GM19025 (cell line): Measurements from ENCODE around the gene CLEC3B.
"Not testable (repeated sequence)": the region's sequence is repeated elsewhere in the genome, so short reads cannot be mapped to it uniquely, and the experiment has no call there.

ENCODE experiments used
- ATAC-seq: cut with Tn5 transposase; IDR thresholded peaks from one replicate; pipeline ENCODE4 v1.9.1; 2021; ENCODE audit warnings: mild to moderate bottlenecking, low read depth, moderate library complexity; ENCODE audit not compliant: unreplicated experiment

The CLEC3B gene

DNA sequence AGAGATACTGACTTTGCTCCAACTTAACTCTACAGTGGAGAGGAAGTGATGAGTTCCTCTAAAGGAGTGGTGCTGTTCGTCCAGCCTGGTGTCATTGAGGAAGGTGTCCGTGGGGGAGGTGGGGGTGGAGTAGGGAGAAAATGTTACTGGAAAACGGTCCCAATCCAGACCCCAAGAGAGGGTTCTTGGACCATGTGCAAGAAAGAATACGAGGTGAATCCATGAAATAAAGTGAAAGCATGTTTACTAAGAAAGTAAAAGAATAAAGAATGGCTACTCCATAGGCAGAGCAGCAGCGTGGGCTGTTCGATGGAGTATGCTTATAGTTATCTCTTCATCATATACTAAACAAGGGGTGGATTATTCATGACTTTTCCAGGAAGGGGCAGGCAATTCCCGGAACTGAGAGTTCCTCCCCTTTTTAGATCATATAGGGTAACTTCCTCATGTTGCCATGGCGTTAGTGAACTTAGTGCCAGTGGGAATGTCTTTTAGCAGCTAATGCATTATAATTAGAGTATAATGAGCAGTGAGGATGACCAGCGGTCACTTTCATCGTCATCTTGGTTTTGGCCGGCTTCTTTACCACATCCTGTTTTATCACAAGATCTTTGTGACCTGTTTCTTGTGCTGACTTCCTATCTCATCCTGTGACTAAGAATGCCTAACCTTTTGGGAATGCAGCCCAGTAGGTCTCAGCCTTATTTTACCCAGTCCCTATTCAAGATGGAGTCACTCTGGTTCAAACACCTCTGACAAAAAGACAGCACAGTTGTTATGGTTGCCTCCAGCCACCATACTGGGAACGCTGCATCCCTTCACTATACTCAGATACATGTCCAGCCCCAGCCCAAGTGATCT is 38.6 kb downstream of the CLEC3B start:
- no peak for ATAC-seq

DNA sequence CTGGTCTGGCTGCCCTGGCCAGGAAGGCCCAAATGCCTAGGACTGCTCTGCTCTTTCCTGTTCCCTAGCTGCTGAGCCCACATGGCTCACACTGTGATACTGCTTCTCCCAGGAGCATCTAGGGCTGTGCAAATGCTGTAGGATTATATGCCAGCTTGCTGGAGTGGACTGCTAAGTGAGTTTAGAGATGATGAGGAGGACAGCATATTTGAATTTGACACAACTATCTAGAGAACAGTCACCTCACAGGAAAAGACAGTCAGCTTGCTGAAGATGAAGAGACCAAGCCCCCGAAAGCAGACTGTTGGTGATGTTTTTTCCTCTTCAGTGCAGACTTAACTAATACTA is 39.2 kb downstream of the CLEC3B start:
- ATAC-seq: no peak

DNA sequence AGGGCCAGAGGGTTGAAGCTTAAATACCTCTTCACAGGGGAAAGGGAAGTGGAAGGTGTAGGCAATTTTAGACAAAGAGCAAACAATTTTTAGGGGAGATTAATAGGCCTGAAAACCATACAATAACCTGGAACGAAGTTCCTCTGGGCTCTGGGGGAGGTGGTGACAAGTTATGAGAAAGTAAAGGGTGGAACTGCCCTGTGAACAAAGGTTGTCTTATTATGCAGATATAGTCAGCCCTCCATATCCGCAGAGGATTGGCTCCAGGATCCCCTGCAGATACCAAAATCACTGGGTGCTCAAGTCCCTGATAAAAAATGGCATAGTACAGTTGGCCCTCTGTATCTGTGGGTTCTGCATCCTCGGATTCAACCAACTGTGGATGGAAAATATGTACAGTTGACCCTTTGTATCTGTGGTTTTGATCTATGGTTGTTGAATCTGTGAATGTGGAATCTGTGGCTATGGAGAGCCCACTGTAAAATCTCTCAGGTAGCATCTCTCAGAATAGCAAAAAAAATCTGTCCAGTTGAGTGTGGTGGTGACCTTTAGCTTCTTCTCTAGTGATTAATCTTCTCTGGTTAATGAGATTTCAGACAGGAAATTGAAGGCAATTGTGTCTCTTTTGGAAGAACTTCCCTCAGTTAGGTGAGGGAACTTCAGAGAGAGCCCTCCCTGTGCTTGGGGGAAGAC is 40.2 kb downstream of the CLEC3B start:
- ATAC-seq: no peak

DNA sequence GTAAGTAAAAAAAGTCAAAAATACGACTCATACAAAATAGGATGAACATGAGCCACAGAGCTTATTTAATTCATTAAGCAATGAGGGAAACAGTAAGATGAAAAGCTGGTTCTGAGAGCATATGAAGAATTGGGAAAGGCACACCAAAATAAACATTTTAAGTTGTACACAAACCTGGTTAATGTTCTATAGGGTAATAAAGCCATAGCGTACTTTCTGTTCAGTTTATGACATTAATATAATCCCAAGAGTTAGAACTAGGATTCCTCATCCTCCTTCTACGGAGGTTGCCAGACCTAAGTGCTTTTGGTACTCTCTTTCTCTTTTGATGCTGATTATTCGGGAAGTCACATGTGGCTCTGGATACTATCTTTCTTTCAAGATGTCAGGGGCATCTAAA is 41.4 kb downstream of the CLEC3B start:
- no peak for ATAC-seq

DNA sequence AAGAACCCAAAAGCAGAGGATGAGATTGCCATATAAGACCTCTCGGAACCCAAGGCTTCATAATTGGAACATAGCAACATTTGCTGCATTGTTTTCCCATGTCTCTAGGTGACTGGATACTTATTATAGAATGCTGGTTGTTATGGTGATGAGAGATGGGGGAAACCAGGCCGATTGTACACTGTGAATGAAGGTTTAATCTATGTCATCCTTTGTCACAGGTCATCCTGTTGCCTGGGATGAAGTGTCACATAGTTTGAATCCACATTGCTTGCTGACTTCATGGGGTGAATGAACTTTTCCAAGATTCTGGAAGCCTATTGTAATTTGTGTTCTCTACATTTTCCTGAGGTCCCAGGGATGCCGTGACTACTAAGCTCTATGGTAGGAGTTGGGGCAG is 41.8 kb downstream of the CLEC3B start:
- ATAC-seq: no peak

DNA sequence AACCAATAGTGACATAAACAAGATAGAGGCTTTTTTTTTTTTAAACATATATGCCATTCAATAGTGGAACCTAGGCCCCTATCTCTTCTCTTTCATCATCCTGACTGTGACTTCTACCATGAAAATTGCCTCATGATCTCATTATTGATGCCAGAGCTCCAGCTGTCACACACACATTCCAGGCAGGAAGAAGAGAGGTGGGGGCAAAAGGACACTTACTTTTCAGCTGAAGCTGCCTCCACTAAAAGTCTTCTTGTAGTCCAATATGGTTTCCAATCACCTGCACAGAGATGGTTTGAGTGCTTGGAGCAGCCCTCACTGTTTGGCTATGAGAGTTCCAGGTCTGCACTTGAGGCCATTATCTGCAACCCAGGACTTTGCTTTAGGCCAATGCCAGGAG is 45.0 kb downstream of the CLEC3B start:
- ATAC-seq: no peak

DNA sequence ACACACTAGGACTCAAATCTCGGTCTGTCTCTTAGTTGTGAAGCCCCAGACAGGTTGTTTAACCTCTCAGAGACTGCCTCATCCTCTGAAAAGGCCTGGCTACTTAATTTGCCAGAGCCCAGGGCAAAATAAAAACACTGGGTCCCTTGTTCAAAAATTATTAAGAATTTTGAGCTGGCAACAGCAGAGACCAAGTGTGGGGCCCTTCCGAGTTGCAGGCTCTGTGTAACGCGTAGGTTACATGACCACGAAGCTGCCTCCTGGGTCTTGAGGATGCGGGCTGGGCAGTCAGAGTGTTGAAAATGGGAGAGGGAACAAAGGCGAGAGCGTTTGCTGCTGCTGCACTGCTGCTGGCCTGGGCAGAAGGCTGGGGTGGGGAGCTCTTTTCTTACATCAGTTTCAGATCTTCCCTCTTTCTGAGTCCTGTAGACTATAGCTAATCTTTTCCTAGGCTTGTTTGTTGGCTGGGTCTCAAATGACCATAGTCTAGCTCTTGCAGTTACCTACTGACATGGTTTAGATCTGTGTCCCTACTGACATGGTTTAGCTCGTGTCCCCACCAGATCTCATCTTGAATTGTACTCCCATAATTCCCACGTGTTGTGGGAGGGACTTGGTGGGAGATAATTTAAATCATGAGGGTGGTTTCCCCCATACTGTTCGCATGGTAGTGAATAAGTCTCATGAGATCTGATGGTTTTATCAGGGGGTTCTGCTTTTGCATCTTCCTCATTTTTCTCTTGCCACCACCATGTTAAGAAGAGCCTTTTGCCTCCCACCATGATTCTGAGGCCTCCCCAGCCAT is 49.9 kb downstream of the CLEC3B start:
- ATAC-seq: no peak

DNA sequence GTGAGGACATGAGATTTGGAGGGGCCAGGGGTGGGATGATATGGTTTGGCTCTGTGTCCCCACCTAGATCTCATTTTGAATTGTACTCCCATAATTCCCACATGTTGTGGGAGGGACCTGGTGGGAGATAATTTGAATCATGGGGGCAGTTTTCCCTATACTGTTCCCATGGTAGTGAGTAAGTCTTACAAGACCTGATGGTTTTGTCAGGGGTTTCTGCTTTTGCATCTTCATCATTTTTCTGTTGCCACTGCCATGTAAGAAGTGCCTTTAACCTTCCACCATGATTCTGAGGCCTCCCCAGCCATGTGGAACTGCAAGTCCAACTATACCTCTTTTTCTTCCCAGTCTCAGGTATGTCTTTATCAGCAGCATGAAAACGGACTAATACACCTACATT is 52.2 kb downstream of the CLEC3B start:
- ATAC-seq: not testable (repeated sequence)

DNA sequence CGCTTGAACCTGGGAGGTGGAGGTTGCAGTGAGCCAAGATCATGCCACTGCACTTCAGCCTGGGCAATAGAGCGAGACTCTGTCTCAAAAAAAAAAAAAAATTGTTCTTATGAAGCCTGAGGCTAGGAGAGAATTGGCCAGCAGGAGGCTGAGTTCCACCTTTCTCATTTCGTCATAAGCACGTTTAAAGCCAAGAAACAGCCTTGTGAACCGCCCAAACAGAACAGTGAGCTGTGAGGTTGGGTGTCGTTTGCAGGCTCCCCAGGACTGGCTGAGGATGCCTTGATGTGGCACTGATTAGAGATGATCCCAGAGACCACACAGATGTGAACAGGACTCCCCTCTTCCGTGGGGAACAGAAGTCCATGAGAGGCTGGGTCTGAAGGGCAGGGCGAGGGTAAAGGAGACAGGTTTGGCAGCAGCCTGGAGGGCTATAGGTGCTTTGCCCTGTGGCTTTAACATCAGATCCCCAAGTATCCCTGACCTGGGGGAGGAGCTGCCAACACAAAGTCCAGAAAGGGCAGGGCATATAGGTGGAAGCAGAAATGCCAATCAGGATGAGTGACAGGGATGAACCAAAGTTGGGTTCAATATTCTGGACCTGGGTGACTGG is 52.9 kb downstream of the CLEC3B start:
- ATAC-seq: no peak

DNA sequence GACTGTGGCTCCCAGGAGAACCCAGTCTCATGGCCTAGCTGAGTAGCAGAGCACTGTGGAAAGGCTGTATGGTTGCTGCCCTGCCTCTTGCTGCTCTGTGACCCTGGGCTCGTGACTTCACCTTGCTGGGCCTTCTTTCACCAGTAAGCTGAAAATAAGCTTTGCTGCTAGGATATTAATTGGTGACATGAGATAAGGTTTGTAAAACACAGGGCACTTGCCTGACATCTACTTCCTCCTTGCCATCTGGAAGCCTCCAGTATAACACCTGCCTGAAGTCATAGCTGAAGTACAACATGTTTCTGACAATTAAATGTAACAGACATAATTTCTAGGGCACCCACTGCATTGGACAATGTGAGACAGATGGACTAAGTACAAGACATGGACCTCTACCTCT is 53.6 kb downstream of the CLEC3B start:
- no peak for ATAC-seq

DNA sequence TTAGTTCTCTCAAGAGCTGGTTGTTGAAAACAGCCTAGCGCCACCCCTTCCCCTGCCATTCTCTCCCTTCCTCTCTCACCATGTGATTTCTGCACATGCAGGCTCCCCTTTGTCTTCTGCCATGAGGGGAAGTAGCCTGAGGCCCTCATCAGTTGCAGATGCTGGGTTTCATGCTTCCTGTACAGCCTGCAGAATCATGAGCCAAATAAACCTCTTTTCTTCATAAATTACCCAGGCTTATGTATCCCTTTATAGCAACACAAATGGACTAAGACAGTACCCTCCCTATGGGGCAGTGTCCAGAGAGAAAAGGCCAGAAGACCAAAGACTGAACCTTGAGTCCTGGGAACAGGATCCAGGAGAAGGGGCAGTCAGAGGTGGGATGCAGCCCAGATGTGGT is 54.7 kb downstream of the CLEC3B start:
- no peak for ATAC-seq

DNA sequence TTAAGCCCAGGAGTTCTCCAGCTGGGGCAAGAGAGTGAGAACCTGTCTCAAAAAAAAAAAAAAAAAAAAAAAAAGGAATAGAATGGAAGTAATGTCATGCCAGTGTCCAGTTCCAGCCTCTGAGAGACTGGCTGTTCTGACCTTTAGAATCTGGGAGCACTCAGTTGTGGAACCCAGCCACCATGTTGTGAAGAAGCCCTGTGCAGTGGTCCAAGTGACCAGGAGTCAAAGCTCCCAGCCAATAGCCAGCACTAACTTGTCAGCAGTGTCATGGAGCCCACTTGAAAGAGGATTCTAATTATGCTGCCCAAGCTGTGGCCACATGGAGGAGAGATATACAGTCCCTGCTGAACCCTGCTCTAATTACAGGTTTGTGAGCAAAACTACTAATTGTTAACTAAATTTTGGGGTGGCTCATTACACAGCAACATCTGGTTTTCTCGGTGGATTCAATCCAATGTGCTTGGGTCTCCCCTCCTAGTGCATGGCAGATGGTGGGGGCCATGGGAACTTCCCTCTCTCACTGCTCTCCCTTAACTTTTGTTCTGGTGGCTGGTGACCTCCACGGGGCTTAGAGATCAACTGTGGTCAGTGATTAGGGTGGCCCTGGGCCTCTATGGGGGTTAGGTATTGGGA is 55.5 kb downstream of the CLEC3B start:
- no peak for ATAC-seq

DNA sequence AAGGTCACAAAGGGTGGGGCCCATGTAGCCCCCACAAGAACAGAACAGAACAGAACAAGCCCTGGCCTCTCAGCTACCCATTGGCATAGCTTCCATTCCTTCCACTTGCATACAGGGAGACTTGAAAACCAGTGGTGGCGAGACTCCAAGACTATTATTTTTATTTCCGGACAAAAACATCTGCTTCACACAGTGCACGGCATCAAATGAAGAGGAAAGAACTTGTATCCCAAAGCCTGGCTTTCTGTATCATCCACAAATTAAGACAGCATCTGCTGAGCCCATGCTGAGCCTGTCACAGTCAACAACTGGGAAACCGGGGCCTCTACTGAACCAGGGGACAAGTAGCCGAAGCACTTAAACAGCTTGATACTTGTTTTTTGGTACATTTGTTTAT is 56.0 kb downstream of the CLEC3B start:
- no peak for ATAC-seq

DNA sequence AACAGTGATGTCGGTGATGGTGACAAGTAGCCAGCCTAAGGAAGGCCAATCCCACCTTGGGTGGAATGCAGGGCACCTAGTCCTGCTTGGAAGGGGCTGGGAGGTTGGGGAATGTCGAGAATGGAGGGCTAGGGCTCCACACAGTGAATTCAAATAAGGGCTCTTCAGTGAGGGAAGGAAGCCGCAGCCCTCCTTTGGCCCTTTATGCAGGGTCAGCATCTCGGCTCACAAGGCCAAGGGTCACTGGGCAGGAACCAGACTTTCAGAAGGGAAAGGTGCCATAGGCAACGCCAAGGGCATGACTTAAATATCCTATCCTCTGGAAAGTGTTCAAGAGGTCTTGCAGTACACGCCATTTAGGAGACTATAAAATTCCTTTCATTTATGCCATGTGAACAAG is 56.9 kb downstream of the CLEC3B start:
- no peak for ATAC-seq

DNA sequence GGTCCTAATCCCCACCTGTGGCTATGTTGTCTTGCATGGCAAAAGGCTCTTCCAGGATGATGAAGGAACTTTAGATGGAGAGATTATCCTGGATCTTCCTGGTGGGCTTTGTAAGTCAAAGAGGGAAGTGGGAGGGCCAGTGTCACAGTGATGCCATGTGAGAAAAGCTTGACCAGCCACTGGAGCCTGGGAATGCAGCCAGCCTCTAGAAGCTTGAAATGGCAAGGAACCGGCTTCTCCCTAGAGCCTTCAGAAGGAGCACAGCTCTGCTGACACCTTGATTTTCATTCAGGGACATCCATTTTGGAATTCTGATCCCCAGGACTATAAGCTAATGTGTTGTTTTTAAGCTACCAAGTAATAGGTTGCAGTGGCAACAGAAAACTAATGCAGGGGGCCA is 58.3 kb downstream of the CLEC3B start:
- ATAC-seq: no peak

DNA sequence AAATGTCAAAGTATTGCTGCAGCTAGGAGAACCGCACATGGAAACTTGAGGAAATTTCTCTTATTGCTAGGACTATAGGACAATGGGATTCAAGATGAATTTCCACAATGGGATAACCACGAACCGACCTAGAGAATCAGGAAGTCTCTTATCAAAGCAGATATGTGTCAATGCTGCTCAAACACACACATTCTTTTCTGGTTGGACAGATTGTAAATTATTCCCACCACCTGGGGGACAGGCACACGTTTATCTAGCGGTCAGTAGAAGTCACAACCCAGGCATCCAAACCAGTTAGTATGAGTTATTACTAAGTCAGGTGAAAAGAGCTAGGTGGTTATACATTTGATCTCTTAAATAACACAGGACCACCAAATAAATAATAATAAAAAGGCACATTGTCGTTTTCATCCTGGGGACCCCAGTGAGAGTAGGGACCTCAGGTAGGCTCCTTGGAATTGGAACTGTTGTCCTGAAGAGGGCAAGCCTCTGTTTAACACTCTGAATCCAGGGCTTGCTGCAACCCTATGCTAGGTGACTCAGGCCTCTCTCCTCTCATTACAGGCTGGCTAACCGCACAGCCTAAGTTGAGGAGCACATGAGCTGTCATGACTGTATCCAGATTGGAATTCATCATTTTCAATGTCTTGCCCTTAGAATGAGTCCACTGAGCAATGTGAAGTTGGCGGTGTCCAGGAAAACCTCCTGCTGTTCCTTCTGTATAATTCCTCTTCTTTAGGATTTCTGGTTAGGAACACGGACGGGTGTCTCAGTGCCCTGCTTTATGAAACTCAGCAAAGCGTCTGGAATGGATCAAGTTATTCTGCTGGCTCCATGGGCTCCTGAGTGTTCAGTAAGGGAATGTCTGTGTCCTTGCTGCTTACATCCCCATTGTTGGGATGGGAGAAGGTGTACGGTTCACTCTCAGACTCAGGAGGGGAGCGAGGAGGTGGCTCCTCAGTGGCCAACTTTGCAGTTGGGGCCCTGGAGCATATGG is 59.0 kb downstream of the CLEC3B start:
- no peak for ATAC-seq
